Measurements from ENCODE around the gene ZC3H7A. TPM values are rescaled to one million over a fixed set of nuclear protein-coding genes. Genes with fewer than 3 reads are reported as not detected.
A peak's percentile ranks its signal among the peaks of the same experiment; 100 is the strongest.

Gene ZC3H7A
- total and polyA plus RNA-seq, 2 of the 13 experiments (the other 11 are each of a cell fraction or from before 2014, with no cell fraction given), result 29.2 to 36.8 TPM

DNA sequence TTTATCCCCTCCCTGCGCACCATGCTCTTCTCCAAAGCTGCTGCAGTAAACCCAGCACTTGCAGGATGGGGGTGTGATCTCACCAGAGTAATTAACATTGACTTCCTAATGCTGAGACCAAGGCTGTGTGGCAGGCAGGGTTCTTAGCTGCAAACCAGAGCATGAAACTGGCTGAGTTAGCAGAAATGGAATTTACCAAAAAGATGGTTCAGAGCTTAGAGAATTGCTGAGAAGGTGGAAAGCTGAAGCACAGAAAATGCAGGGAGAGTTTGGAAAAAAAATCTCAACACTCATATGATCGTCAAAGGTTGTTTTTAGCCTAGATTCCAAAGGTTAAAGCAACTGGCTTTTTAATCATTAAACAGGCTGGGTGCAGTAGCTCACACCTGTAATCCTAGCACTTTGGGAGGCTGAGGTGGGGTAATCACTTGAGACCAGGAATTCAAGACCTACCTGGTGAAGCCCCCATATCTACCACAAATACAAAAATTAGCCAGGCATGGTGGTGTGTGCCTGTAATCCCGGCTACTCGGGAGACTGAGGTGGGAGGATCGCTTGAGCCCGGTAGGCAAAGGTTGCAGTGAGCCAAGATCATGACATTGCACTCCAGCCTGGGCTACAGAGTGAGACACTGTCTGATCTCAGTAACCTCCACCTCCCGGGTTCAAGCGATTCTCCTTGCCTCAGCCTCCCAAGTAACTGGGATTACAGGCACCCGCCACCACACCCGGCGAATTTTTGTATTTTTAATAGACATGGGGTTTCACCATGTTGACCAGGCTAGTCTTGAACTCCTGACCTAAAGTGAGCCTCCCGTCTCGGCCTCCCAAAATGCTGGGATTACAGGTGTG is 48.4 kb downstream of the ZC3H7A start (continued):
- no peak; the same call in 1 of the 2 replicates for TF ChIP-seq BRCA1 (CRISPR knock-in tag; IDR thresholded peaks at IDR 0.05)
- TF ChIP-seq, protein P1, sequence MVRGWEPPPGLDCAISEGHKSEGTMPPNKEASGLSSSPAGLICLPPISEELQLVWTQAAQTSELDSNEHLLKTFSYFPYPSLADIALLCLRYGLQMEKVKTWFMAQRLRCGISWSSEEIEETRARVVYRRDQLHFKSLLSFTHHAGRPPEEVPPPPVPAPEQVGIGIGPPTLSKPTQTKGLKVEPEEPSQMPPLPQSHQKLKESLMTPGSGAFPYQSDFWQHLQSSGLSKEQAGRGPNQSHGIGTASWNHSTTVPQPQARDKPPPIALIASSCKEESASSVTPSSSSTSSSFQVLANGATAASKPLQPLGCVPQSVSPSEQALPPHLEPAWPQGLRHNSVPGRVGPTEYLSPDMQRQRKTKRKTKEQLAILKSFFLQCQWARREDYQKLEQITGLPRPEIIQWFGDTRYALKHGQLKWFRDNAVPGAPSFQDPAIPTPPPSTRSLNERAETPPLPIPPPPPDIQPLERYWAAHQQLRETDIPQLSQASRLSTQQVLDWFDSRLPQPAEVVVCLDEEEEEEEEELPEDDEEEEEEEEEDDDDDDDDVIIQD (CRISPR knock-in tag; IDR thresholded peaks at IDR 0.05; ENCODE audit: low read depth), result no peak; the same call in 1 of the 2 replicates
- peak; percentile 38; the same call in 1 of the 2 replicates for TF ChIP-seq CEBPB (IDR thresholded peaks at IDR 0.05; ENCODE audit: borderline replicate concordance, low read depth, low read length)
- no peak for TF ChIP-seq CERS6 (CRISPR knock-in tag; IDR thresholded peaks at IDR 0.05)
- peak; percentile 95 for TF ChIP-seq ZNF121 (CRISPR knock-in tag; IDR thresholded peaks at IDR 0.05)
- peak; percentile 91 for TF ChIP-seq ZFP90 (CRISPR knock-in tag; IDR thresholded peaks at IDR 0.05; ENCODE audit: borderline replicate concordance)
- TF ChIP-seq, protein P2, sequence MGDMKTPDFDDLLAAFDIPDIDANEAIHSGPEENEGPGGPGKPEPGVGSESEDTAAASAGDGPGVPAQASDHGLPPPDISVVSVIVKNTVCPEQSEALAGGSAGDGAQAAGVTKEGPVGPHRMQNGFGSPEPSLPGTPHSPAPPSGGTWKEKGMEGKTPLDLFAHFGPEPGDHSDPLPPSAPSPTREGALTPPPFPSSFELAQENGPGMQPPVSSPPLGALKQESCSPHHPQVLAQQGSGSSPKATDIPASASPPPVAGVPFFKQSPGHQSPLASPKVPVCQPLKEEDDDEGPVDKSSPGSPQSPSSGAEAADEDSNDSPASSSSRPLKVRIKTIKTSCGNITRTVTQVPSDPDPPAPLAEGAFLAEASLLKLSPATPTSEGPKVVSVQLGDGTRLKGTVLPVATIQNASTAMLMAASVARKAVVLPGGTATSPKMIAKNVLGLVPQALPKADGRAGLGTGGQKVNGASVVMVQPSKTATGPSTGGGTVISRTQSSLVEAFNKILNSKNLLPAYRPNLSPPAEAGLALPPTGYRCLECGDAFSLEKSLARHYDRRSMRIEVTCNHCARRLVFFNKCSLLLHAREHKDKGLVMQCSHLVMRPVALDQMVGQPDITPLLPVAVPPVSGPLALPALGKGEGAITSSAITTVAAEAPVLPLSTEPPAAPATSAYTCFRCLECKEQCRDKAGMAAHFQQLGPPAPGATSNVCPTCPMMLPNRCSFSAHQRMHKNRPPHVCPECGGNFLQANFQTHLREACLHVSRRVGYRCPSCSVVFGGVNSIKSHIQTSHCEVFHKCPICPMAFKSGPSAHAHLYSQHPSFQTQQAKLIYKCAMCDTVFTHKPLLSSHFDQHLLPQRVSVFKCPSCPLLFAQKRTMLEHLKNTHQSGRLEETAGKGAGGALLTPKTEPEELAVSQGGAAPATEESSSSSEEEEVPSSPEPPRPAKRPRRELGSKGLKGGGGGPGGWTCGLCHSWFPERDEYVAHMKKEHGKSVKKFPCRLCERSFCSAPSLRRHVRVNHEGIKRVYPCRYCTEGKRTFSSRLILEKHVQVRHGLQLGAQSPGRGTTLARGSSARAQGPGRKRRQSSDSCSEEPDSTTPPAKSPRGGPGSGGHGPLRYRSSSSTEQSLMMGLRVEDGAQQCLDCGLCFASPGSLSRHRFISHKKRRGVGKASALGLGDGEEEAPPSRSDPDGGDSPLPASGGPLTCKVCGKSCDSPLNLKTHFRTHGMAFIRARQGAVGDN (CRISPR knock-in tag; IDR thresholded peaks at IDR 0.05), result peak; percentile 64
- peak; percentile 93 for TF ChIP-seq KDM6A (CRISPR knock-in tag; IDR thresholded peaks at IDR 0.05; ENCODE audit: low read depth)
- TF ChIP-seq MXI1 (IDR thresholded peaks at IDR 0.05; ENCODE audit: borderline replicate concordance, low read depth, low read length), result no peak; the same call in 2 of the 3 replicates
- TF ChIP-seq IRF2 (CRISPR knock-in tag; IDR thresholded peaks at IDR 0.05), result peak; percentile 63; the same call in 1 of the 2 replicates
- TF ChIP-seq KAT8 (CRISPR knock-in tag; IDR thresholded peaks at IDR 0.05), result no peak; the same call in 1 of the 2 replicates
- peak; percentile 83; the same call in 1 of the 2 replicates for TF ChIP-seq YEATS4 (CRISPR knock-in tag; IDR thresholded peaks at IDR 0.05; ENCODE audit: borderline replicate concordance)
- TF ChIP-seq, protein P3, sequence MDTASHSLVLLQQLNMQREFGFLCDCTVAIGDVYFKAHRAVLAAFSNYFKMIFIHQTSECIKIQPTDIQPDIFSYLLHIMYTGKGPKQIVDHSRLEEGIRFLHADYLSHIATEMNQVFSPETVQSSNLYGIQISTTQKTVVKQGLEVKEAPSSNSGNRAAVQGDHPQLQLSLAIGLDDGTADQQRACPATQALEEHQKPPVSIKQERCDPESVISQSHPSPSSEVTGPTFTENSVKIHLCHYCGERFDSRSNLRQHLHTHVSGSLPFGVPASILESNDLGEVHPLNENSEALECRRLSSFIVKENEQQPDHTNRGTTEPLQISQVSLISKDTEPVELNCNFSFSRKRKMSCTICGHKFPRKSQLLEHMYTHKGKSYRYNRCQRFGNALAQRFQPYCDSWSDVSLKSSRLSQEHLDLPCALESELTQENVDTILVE (CRISPR knock-in tag; IDR thresholded peaks at IDR 0.05), result no peak; the same call in 1 of the 2 replicates
- no peak for TF ChIP-seq PBX3 (CRISPR knock-in tag; IDR thresholded peaks at IDR 0.05; ENCODE audit: borderline replicate concordance)
- TF ChIP-seq ZNF616 (CRISPR knock-in tag; IDR thresholded peaks at IDR 0.05; ENCODE audit: low read depth), result 0 out of 2 replicates have a peak, but pooled peaks have one; percentile 69
- no peak for TF ChIP-seq ZBTB49 (CRISPR knock-in tag; IDR thresholded peaks at IDR 0.05; ENCODE audit: borderline replicate concordance)

All from HepG2 (cell line).